Right cardiac atrium (tissue), 5 donors: Measurements from ENCODE around the gene TTC39A. TPM values are rescaled to one million over a fixed set of nuclear protein-coding genes. Genes with fewer than 3 reads are reported as not detected.
"Not testable (repeated sequence)": the region's sequence is repeated elsewhere in the genome, so short reads cannot be mapped to it uniquely, and the experiment has no call there.

Source experiments
- ATAC-seq, 2 donors: fragments of 200-7000 bp; cut with Tn5 transposase; one replicate each; pipeline versions ENCODE4 v1.8.0 to v1.9.1; 2020; ENCODE audit warnings: moderate library complexity in 2 of 2, mild to moderate bottlenecking in 1 of 2
- DNase-seq, 3 donors: peaks; one replicate each; pipeline ENCODE4 v3.0.0-alpha.2; 2020
- H3K27ac ChIP-seq: one replicate; pipeline ENCODE4 v1.5.1; 2013; ENCODE audit warnings: mild to moderate bottlenecking, low read length, control low read depth, moderate library complexity
- H3K27me3 ChIP-seq: one replicate; pipeline ENCODE4 v1.6.1; 2013; ENCODE audit not compliant: control insufficient read depth, insufficient read depth
- H3K4me1 ChIP-seq: one replicate; pipeline ENCODE4 v1.6.1; 2013; ENCODE audit warnings: low read length; ENCODE audit not compliant: control insufficient read depth, insufficient read depth
- H3K4me3 ChIP-seq: one replicate; pipeline ENCODE4 v1.5.1; 2013; ENCODE audit warnings: low read length, control low read depth
- H3K9me3 ChIP-seq: one replicate; pipeline ENCODE4 v1.6.1; 2013; ENCODE audit warnings: low read length; ENCODE audit not compliant: control insufficient read depth
- WGBS: extraction: QIAGEN DNeasy Blood & Tissue Kit; methylation state at CpG from one replicate; pipeline ENCODE4 v1.1.7; 2013; 5-methylcytosine and 5-hydroxymethylcytosine counted together
- intact Hi-C, 4 donors: fragments of 100-400 bp; cut with DNase I; formaldehyde crosslinking; loops; one replicate each; pipeline versions ENCODE4 v1.11.0 to v1.14.0; 2022 to 2023
- polyA plus RNA-seq: library from polyadenylated mRNA; stranded (reverse); fragments of 200-250 nt; gene quantifications from one replicate; pipeline ENCODE4 v1.2.3, GENCODE V29; 2013
- total RNA-seq, 4 donors: library from RNA; stranded (reverse); fragmentation: NEBNext Ultra II Directional; extraction: Animal tissue kit (Norgen Biotek cat#: 25700); gene quantifications; one replicate each; pipeline ENCODE4 v1.2.1, GENCODE V29; 2021
- donor health status: healthy with polysubstance abuse.
- donor health status: DM: no; HTN: yes; CAD: no.
- donor health status: DM: no; HTN: no; CAD: no.
- donor health status: DM: no; HTN: yes; CAD: no; lungs with severe emphysema.
- donor health status: DM: yes; HTN: yes; CAD: no.

The TTC39A gene
- total and polyA plus RNA-seq, 5 donors, result 11.6 to 24.7 (median 15.7) TPM

DNA sequence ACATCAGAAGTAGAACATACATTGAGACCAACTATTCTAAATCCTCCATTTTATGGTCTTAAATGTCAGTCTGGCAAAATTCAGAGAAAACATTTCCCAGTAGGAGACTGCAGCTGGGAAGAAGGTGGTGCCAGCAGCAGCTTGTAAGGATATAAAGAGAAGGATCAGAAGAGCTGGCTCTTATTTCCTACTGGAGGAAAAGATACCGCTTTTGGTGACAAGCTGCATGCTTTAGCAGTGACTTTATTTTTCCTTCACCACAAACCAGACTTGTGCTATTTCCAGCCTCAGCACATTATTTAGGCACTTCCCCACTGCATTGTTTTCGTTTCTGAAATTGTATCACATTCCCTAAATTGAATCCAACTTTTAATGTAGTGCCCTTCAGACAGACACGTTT lies 65.9 kb downstream of the TTC39A start:
- DNase-seq, result no peak
- ATAC-seq, result peak; percentile 57 to 79
- intact Hi-C loops, result no loop called here
- Histone ChIP-seq H3K9me3 (no peaks in the 10 kb centered on the region), H3K4me3 (no peak overlapping the region), H3K4me1 (peaks cover 12% of the 10 kb centered on the region), H3K27me3 (no peaks in the 10 kb centered on the region), H3K27ac (no peak overlapping the region)
- WGBS, result 7% methylated on average over 3 of the region's 3 CpGs

GRCh38 chr1:51263147-51263877 lies 67.0 kb downstream of the TTC39A start:
- ATAC-seq, result no peak
- Histone ChIP-seq H3K9me3 (no peaks in the 10 kb centered on the region), H3K4me1 (peaks cover 9% of the 10 kb centered on the region), H3K4me3 (no peak overlapping the region), H3K27ac (no peak overlapping the region), H3K27me3 (no peaks in the 10 kb centered on the region)
- intact Hi-C loops, result no loop called here
- no peak for DNase-seq
- WGBS, result 88% methylated on average over 4 of the region's 4 CpGs

GRCh38 chr1:51255331-51255730 lies 75.0 kb downstream of the TTC39A start:
- Histone ChIP-seq H3K27ac (no peak overlapping the region), H3K4me1 (peaks cover 1% of the 10 kb centered on the region), H3K4me3 (no peak overlapping the region), H3K27me3 (no peaks in the 10 kb centered on the region), H3K9me3 (no peaks in the 10 kb centered on the region)
- intact Hi-C loops, result no loop called here
- DNase-seq (no peak), ATAC-seq (no peak)
- WGBS, result 82% methylated on average over 3 of the region's 3 CpGs

DNA sequence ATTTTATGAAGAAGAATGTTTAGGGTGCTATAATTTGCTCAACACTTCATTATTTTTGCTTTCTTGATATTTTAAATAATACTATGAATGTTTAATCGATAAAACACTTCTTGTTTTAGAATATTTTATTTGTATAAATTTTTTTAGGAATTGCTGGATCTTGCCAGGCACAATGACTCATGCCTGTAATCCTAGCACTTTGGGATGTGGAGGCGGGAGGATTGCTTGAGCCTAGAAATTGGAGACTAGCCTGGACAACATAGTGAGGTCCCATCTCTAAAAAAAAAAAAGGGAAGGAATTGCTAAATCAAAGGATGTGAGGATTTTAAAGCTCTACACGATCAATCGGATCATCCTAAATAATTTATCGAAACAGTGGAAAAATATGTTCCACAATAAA lies 76.7 kb downstream of the TTC39A start:
- 89% methylated on average over 5 of the region's 5 CpGs for WGBS
- ATAC-seq, result no peak
- intact Hi-C loops, result no loop called here

DNA sequence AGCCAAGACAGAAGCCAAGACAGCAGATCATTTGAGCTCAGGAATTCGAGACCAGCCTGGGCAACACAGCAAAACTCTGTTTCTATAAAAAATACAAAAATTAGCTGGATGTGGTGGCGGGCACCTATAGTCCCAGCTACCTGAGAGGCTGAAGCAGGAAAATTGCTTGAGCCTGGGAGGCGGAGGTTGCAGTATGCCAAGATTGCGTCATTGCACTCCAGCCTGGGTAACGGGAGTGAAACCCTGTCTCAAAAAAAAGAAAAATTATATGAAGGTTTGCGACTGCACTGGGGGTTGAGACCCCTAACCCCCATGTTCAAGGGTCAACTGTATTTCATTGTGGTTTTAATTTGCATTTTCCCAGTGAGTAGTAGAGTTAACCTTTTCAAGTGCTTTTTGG lies 78.0 kb downstream of the TTC39A start:
- intact Hi-C loops, result no loop called here
- H3K4me1 ChIP-seq, result peaks cover 1% of the 10 kb centered on the region
- H3K27me3 ChIP-seq, result no peaks in the 10 kb centered on the region
- no peak overlapping the region for H3K27ac ChIP-seq
- H3K4me3 ChIP-seq, result no peak overlapping the region
- 92% methylated on average over 6 of the region's 6 CpGs for WGBS
- no peak for ATAC-seq
- DNase-seq, result no peak
- no peaks in the 10 kb centered on the region for H3K9me3 ChIP-seq

More for the DNA sequence above, 76.7 kb downstream of the TTC39A start:
- Histone ChIP-seq H3K27me3 (no peaks in the 10 kb centered on the region), H3K9me3 (no peaks in the 10 kb centered on the region), H3K27ac (no peak overlapping the region), H3K4me3 (no peak overlapping the region), H3K4me1 (peaks cover 1% of the 10 kb centered on the region)
- no peak for DNase-seq

- WGBS, result 98% methylated on average over 20 of the region's 20 CpGs
- H3K27ac ChIP-seq, H3K9me3 ChIP-seq, intact Hi-C loops, H3K27me3 ChIP-seq, H3K4me3 ChIP-seq, H3K4me1 ChIP-seq, ATAC-seq: not testable (repeated sequence)
- DNase-seq, result peak in 1 of 3 donors; percentile 57
These were observed 79.2 kb downstream of the TTC39A start for GRCh38 chr1:51251165-51251564.

GRCh38 chr1:51250729-51251128 lies 79.6 kb downstream of the TTC39A start:
- not testable (repeated sequence) for H3K4me3 ChIP-seq, DNase-seq

DNA sequence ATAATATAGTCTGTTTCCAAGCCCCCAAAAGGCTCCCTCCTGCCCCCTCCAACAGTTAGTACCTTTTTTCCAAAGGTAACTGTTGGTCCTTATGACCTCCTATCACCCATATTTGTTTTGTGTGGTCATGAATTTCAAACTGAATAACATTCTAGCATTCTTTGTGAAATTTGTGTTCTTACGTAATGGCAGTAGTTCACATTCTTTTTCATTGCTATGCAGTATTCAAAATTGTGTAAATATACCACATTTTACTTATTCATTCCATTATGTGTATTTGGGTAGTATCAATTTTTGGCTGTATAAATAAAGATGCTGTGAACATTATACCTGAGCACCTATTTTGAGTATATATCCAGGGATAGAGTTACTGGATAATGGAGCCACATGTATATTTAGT lies 80.9 kb downstream of the TTC39A start:
- intact Hi-C loops, result no loop called here
- WGBS, result 94% methylated on average over 1 of the region's 1 CpG
- H3K4me1 ChIP-seq, result peaks cover 10% of the 10 kb centered on the region

More at GRCh38 chr1:51250729-51251128, 79.6 kb downstream of the TTC39A start:
- WGBS, result 99% methylated on average over 14 of the region's 14 CpGs
- intact Hi-C loops, H3K4me1 ChIP-seq, H3K27me3 ChIP-seq, H3K27ac ChIP-seq, ATAC-seq, H3K9me3 ChIP-seq: not testable (repeated sequence)

DNA sequence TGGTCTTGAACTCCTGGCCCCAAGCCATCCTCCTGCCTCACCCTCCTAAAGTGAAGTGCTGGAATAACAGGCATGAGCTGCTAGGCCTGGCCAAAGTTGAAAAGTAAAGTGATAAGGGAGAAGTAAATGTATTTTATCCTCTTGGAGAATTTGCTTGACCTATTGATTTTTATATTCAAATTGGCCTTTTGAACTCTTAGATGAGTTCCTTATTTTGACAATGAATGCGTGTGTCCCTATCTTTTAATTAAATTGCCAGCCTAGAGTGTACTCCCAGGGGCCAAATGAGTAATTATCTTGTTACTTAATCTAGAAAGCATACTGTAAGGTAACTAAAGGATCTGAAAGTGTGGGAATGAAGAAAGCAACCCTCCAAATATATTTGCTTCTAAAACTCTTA lies 82.9 kb downstream of the TTC39A start:
- ATAC-seq (no peak), DNase-seq (peak in 1 of 3 donors; percentile 58)
- intact Hi-C loops, result no loop called here
- Histone ChIP-seq H3K27ac (no peak overlapping the region), H3K27me3 (no peaks in the 10 kb centered on the region), H3K4me3 (no peak overlapping the region), H3K9me3 (no peaks in the 10 kb centered on the region), H3K4me1 (peaks cover 13% of the 10 kb centered on the region)
- 44% methylated on average over 1 of the region's 1 CpG for WGBS

More for the DNA sequence above, 80.9 kb downstream of the TTC39A start:
- H3K9me3 ChIP-seq, result no peaks in the 10 kb centered on the region
- no peaks in the 10 kb centered on the region for H3K27me3 ChIP-seq
- no peak for DNase-seq
- no peak overlapping the region for H3K27ac ChIP-seq
- no peak overlapping the region for H3K4me3 ChIP-seq
- ATAC-seq, result no peak

- peaks cover 13% of the 10 kb centered on the region for H3K4me1 ChIP-seq
- H3K27ac ChIP-seq, result no peak overlapping the region
- intact Hi-C loops, result no loop called here
- ATAC-seq, result no peak
- no peak for DNase-seq
- no peaks in the 10 kb centered on the region for H3K27me3 ChIP-seq
- WGBS, result 88% methylated on average over 2 of the region's 2 CpGs
- no peaks in the 10 kb centered on the region for H3K9me3 ChIP-seq
- no peak overlapping the region for H3K4me3 ChIP-seq
These were observed 83.3 kb downstream of the TTC39A start for GRCh38 chr1:51247022-51247421.

DNA sequence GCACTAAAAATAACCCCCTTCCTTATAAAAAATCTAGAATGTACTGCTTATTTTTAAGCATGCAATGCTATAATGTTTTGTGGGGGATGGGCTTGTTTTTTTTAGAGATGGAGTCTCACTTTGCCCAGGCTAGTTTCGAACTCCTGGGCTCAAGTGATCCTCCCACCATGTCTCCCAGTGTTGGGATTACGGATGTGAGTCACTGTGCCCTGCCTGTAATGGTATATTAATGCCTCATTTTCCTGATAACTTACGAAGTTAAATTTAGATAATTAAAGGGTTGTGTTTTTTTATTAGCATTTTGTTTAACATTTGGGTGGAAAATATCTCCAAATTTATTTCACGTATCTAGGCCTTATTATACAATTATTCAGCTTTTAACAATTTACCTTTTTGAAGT lies 87.8 kb downstream of the TTC39A start:
- no peak overlapping the region for H3K4me3 ChIP-seq
- H3K4me1 ChIP-seq, result peaks cover 20% of the 10 kb centered on the region
- no peak for DNase-seq
- no peaks in the 10 kb centered on the region for H3K9me3 ChIP-seq
- H3K27me3 ChIP-seq, result no peaks in the 10 kb centered on the region
- 81% methylated on average over 4 of the region's 4 CpGs for WGBS
- intact Hi-C loops, result no loop called here
- no peak for ATAC-seq
- H3K27ac ChIP-seq, result no peak overlapping the region

GRCh38 chr1:51241119-51241518 lies 89.2 kb downstream of the TTC39A start:
- Histone ChIP-seq H3K4me1 (peaks cover 14% of the 10 kb centered on the region), H3K27me3 (no peaks in the 10 kb centered on the region), H3K27ac (no peak overlapping the region), H3K9me3 (no peaks in the 10 kb centered on the region), H3K4me3 (no peak overlapping the region)
- intact Hi-C loops, result no loop called here
- WGBS, result 59% methylated on average over 1 of the region's 1 CpG
- ATAC-seq, result no peak
- DNase-seq, result no peak
